Naive thymus-derived CD8-positive, alpha-beta T cell (primary cell): ENCODE results near the gene XYLT1. TPM values are rescaled to one million over a fixed set of nuclear protein-coding genes. Genes with fewer than 3 reads are reported as not detected.

Source experiments
- ATAC-seq, 2 donors: fragments of 150-1000 bp; cut with Tn5 transposase in 1 of 2; sonication (Bioruptor Pico), chemical (Tn5 transposase) in 1 of 2; 1 replicate in 1 of 2; 2 replicates in 1 of 2; pipeline ENCODE4 v1.10.0; 2021; ENCODE audit warnings: mild to moderate bottlenecking in 2 of 2, moderate library complexity in 2 of 2
- POLR2A ChIA-PET: fragments of 350-600 bp; sonication (Branson Sonifier 250); formaldehyde crosslinking; loops from one replicate; lab custom pipeline; 2021; ENCODE audit warnings: antibody characterized with exemption; lab: Charles Lee
- DNase-seq, 10 donors: peaks; one replicate each; pipeline versions ENCODE4 v3.0.0 to v3.0.0-alpha.2; 2020 to 2022
- H3K27ac Mint-ChIP-seq, 10 donors: one replicate each; pipeline ENCODE4 v1.8.0; 2020 to 2022; ENCODE audit warnings: mild to moderate bottlenecking in 10 of 10, mixed read lengths in 10 of 10, moderate library complexity in 4 of 10, inconsistent platforms in 1 of 10
- H3K27me3 Mint-ChIP-seq, 5 donors: one replicate each; pipeline ENCODE4 v1.8.0; 2021 to 2022; ENCODE audit warnings: mixed read lengths in 5 of 5
- H3K36me3 Mint-ChIP-seq, 3 donors: one replicate each; pipeline ENCODE4 v1.8.0; 2020 to 2022; ENCODE audit warnings: mixed read lengths in 3 of 3, mild to moderate bottlenecking in 2 of 3, inconsistent platforms in 1 of 3
- H3K4me1 Mint-ChIP-seq, 4 donors: one replicate each; pipeline ENCODE4 v1.8.0; 2021 to 2022; ENCODE audit warnings: mixed read lengths in 4 of 4
- H3K4me3 Mint-ChIP-seq, 10 donors: one replicate each; pipeline ENCODE4 v1.8.0; 2020 to 2022; ENCODE audit warnings: mild to moderate bottlenecking in 10 of 10, mixed read lengths in 10 of 10, moderate library complexity in 6 of 10, inconsistent platforms in 1 of 10
- H3K9me3 Mint-ChIP-seq, 9 donors: one replicate each; pipeline ENCODE4 v1.8.0; 2020 to 2022; ENCODE audit warnings: mixed read lengths in 9 of 9, mild to moderate bottlenecking in 3 of 9, inconsistent platforms in 1 of 9, moderate library complexity in 1 of 9
- polyA plus RNA-seq, 3 donors: library from polyadenylated mRNA; unstranded; fragments of 300-500 nt; fragmentation: Illumina TruSeq; gene quantifications; one replicate each; pipeline ENCODE4 v1.2.3, GENCODE V29; 2021
- total RNA-seq, 8 experiments: library from RNA in 2 of 8; stranded (reverse) in 2 of 8; gene quantifications; one replicate each; pipeline ENCODE4 v1.2.3 and lab custom pipeline; 2021 to 2026

XYLT1 gene
- total and polyA plus RNA-seq, 5 experiments from 2014 or later, result 0.44 to 50.7 (median 1.4) TPM

DNA sequence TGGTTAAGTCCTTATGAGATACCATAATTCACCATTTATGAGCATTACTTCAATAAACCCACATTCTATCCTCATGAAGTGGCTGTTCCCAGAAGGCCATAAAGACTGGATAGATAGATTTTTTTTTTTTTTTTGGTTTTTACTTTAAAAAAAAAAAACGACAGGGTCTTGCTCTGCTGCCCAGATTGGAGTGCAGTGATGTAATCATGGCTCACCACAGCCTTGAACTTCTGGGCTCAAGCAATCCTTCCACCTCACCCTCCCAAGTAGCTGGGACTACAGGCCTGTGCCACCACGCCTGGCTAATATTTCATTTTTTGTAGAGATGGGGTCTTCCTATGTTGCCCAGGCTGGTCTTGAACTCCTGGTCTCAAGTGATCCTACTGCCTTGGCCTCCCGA is 102.3 kb downstream of the XYLT1 start:
- POLR2A ChIA-PET, result interaction anchor here (0.7 to 5.9 kb wide), 13 partner anchors 9 to 100 kb away, joined by 3 to 55 read pairs (median 9); partner anchors contain the start of gene XYLT1
- H3K36me3 Mint-ChIP-seq, result no peaks in the 10 kb centered on the region
- H3K27ac Mint-ChIP-seq, result peak overlapping the region; percentile 94 to 100 (median 99)
- H3K4me1 Mint-ChIP-seq, result peaks cover 48 to 98% (median 92%) of the 10 kb centered on the region in 4 donors
- ATAC-seq (no peak), DNase-seq (no peak)
- H3K4me3 Mint-ChIP-seq, result peak overlapping the region; percentile 83 to 97 (median 92)
- H3K27me3 Mint-ChIP-seq, result peaks cover 0 to 3% (median 0%) of the 10 kb centered on the region in 5 donors
- H3K9me3 Mint-ChIP-seq, result peaks cover 0 to 4% (median 0%) of the 10 kb centered on the region in 9 donors

DNA sequence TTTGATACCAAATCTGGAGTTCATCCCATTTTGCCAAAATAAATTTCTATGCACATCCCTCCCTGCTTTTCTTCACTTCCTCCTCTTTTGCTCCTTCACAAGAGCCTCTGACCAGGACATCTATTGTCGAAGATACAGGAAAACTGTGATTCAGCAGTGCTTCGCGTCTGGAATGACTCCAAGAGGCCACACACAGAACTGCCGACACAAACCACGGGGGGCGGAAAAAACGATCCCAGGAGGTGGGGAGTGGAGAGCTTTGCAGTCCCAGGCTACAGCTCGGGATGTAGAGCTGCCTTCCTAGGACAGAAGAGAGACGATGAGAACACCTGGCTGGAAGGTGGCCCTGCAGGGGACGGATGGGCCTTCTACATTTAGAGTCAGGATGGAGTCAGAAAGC is 102.8 kb downstream of the XYLT1 start:
- DNase-seq, result no peak
- POLR2A ChIA-PET, result interaction anchor here (0.8 to 5.9 kb wide), 12 partner anchors 9 to 101 kb away, joined by 3 to 55 read pairs (median 8); partner anchors contain the start of gene XYLT1
- ATAC-seq, result no peak

DNA sequence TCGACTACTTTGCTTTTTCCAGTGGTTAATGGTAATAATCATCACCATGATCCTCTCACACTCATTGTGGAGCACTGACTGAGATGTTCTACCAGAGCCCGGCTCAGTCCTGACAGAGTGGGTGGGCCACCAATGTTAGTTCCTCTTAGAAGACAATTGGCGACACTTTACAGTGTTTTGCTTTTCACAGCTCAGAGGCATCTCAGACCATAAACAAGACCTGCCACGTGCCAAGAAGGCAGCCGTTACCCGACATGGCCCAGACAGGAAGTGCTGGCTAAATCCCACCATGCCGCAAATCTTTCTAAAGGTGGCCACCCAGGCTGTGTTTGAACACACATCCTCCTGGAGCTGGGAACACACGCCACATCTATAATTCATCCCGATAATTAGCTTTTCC is 103.7 kb downstream of the XYLT1 start:
- POLR2A ChIA-PET, result interaction anchor here (0.8 to 5.9 kb wide), 10 partner anchors 9 to 102 kb away, joined by 3 to 40 read pairs (median 4); partner anchors contain the start of gene XYLT1
- Mint-ChIP-seq H3K4me3 (peak overlapping the region in 9 of 10 donors; percentile 69 to 92 (median 74)), H3K27me3 (peaks cover 0 to 3% (median 0%) of the 10 kb centered on the region in 5 donors), H3K36me3 (no peaks in the 10 kb centered on the region), H3K4me1 (peaks cover 55 to 100% (median 97%) of the 10 kb centered on the region in 4 donors), H3K9me3 (peaks cover 0 to 4% (median 0%) of the 10 kb centered on the region in 9 donors), H3K27ac (peak overlapping the region; percentile 94 to 100 (median 99))
- DNase-seq, result peak in 4 of 10 donors; percentile 33 to 73 (median 45)
- ATAC-seq, result no peak

More for the DNA sequence above, 102.8 kb downstream of the XYLT1 start:
- H3K4me1 Mint-ChIP-seq, result peaks cover 50 to 100% (median 95%) of the 10 kb centered on the region in 4 donors
- H3K36me3 Mint-ChIP-seq, result no peaks in the 10 kb centered on the region
- H3K27me3 Mint-ChIP-seq, result peaks cover 0 to 3% (median 0%) of the 10 kb centered on the region in 5 donors
- peak overlapping the region; percentile 94 to 100 (median 99) for H3K27ac Mint-ChIP-seq
- H3K9me3 Mint-ChIP-seq, result peaks cover 0 to 4% (median 0%) of the 10 kb centered on the region in 9 donors
- peak overlapping the region; percentile 36 to 92 (median 70) for H3K4me3 Mint-ChIP-seq

DNA sequence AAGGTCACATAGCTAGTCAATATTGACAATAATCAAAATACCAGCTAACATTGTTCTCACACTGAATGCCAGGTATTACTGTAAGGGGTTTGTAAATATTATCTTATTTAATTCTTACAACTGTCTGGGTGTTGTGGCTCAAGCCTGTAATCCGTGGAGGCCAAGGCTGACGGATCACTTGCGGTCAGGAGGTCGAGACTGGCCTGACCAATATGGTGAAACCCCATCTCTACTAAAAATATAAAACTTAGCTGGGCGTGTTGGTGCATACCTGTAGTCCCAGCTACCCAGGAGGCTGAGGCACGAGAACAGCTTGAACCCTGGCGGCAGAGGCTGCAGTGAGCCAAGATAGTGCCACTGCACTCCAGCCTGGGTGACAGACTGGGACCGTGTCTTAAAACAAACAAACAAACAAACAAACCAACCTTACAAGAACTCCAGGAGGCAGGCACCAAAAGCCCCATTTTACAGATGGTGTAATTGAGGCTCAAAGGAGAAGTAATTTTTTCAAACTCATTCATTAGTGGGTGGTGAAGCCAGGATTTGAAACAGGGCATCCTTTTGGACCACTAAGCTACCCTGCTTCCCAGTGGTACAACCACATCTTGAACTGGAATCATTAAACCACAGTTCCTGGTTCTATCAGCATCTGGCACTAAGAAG is 104.3 kb downstream of the XYLT1 start:
- H3K9me3 Mint-ChIP-seq, result peaks cover 0 to 4% (median 0%) of the 10 kb centered on the region in 9 donors
- H3K36me3 Mint-ChIP-seq, result no peaks in the 10 kb centered on the region
- H3K27me3 Mint-ChIP-seq, result peaks cover 0 to 3% (median 0%) of the 10 kb centered on the region in 5 donors
- POLR2A ChIA-PET, result interaction anchor here (0.7 to 5.9 kb wide), 11 partner anchors 8 to 102 kb away, joined by 3 to 40 read pairs (median 4); partner anchors contain the start of gene XYLT1
- peaks cover 49 to 100% (median 97%) of the 10 kb centered on the region in 4 donors for H3K4me1 Mint-ChIP-seq
- H3K4me3 Mint-ChIP-seq, result peak overlapping the region in 8 of 10 donors; percentile 12 to 92 (median 76)
- DNase-seq (no peak), ATAC-seq (no peak)
- peak overlapping the region; percentile 94 to 100 (median 99) for H3K27ac Mint-ChIP-seq

GRCh38 chr16:17365591-17366298 is 105.0 kb downstream of the XYLT1 start:
- POLR2A ChIA-PET, result interaction anchor here (0.6 to 5.9 kb wide), 6 partner anchors 18 to 219 kb away, joined by 3 to 40 read pairs (median 5); partner anchors contain the start of gene XYLT1
- H3K4me1 Mint-ChIP-seq, result peaks cover 50 to 100% (median 97%) of the 10 kb centered on the region in 4 donors
- peak overlapping the region in 9 of 10 donors; percentile 32 to 85 (median 78) for H3K4me3 Mint-ChIP-seq
- peaks cover 0 to 3% (median 0%) of the 10 kb centered on the region in 5 donors for H3K27me3 Mint-ChIP-seq
- ATAC-seq (no peak), DNase-seq (no peak)
- H3K36me3 Mint-ChIP-seq, result no peaks in the 10 kb centered on the region
- peak overlapping the region; percentile 94 to 100 (median 99) for H3K27ac Mint-ChIP-seq
- H3K9me3 Mint-ChIP-seq, result peaks cover 0 to 4% (median 0%) of the 10 kb centered on the region in 9 donors

GRCh38 chr16:17365211-17365541 is 105.6 kb downstream of the XYLT1 start:
- Mint-ChIP-seq H3K4me3 (peak overlapping the region; percentile 15 to 85 (median 79)), H3K9me3 (peaks cover 0 to 4% (median 0%) of the 10 kb centered on the region in 9 donors), H3K4me1 (peaks cover 51 to 100% (median 97%) of the 10 kb centered on the region in 4 donors), H3K27me3 (peaks cover 0 to 3% (median 0%) of the 10 kb centered on the region in 5 donors), H3K36me3 (no peaks in the 10 kb centered on the region), H3K27ac (peak overlapping the region; percentile 94 to 100 (median 99))
- DNase-seq (no peak), ATAC-seq (no peak)
- POLR2A ChIA-PET, result interaction anchor here (1.8 to 2.1 kb wide), 2 partner anchors 19 to 51 kb away, joined by 4 to 7 read pairs; no protein-coding TSS in a partner anchor

DNA sequence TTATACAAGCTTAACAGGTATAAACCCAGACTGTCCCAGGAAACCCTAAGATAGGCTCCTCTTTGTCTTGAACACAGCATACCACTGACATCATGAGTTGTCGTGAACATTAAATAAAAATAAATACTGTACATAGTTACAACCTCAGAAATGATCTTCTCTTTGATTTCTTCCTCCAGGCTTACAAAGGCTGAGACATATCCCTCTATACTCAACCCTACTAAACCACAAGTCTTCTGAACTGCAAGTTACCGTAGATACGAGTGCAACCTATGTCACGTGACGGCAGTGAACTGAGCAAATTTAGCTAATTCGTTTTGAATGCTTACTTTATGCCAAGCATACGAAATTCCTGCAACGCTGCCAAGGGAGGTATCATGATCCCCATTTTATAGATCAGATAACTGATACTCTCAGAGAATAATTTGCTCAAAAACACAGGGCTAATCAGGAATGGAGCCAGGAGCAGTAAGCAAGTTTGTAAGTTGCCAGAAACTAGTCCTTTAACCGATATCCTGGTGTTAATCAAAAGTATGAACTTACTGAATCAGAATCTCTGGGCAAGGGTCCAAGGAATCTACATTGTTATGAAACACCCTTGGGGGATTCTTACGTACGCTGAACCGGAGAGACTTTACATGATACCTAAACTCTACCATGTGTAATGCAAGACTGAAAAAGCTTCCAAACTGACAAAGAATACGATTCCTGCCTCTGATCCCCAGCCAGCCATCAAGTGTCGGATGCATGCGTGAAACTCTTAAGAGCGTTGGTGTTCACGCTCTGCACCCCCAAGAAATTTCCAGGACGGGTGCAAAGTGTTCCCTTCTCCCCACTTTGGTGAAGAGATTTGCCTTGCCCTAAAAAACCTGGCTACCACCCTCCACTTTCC is 106.2 kb downstream of the XYLT1 start:
- DNase-seq, result peak in 9 of 10 donors; percentile 20 to 94 (median 82)
- Mint-ChIP-seq H3K27me3 (peaks cover 0 to 3% (median 0%) of the 10 kb centered on the region in 5 donors), H3K9me3 (peaks cover 0 to 4% (median 0%) of the 10 kb centered on the region in 9 donors), H3K36me3 (no peaks in the 10 kb centered on the region), H3K4me3 (peak overlapping the region; percentile 54 to 85 (median 80)), H3K27ac (peak overlapping the region; percentile 94 to 100 (median 99)), H3K4me1 (peaks cover 45 to 100% (median 97%) of the 10 kb centered on the region in 4 donors)
- peak; percentile 74 to 86 for ATAC-seq
- POLR2A ChIA-PET, result interaction anchor here (0.6 to 2.1 kb wide), 8 partner anchors 10 to 172 kb away, joined by 3 to 7 read pairs (median 4); no protein-coding TSS in a partner anchor

DNA sequence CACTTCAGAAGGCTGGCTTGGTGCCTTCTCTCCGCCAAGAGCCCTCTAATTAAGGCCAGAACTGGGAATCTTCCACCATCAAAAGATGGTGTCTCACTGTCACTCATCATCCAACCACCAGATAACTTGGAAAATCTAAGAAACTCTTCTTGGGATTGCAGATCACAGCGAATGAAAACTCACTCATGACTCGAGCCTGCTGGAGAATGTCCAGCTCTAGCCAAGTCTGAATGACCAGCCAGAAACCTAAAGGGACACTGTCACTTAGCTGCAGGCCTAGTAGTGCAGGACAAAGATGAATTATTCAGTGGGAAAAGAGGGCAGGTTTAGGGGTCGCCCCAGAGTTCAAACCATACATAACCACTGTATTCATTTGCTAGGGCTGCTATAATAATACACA is 107.8 kb downstream of the XYLT1 start:
- no peaks in the 10 kb centered on the region for H3K36me3 Mint-ChIP-seq
- ATAC-seq (no peak), DNase-seq (no peak)
- H3K27ac Mint-ChIP-seq, result peak overlapping the region; percentile 94 to 100 (median 99)
- no peaks in the 10 kb centered on the region for H3K27me3 Mint-ChIP-seq
- H3K9me3 Mint-ChIP-seq, result peaks cover 0 to 4% (median 0%) of the 10 kb centered on the region in 9 donors
- H3K4me1 Mint-ChIP-seq, result peaks cover 46 to 98% (median 96%) of the 10 kb centered on the region in 4 donors
- POLR2A ChIA-PET, result interaction anchor here (1.4 kb wide), 1 partner anchor 9 kb away, joined by 3 read pairs; no protein-coding TSS in a partner anchor
- peak overlapping the region in 8 of 10 donors; percentile 11 to 80 (median 60) for H3K4me3 Mint-ChIP-seq

GRCh38 chr16:17362183-17362582 is 108.6 kb downstream of the XYLT1 start:
- H3K36me3 Mint-ChIP-seq, result peaks cover 0 to 2% (median under 1%) of the 10 kb centered on the region in 3 donors
- DNase-seq, result no peak
- H3K4me1 Mint-ChIP-seq, result peaks cover 44 to 98% (median 95%) of the 10 kb centered on the region in 4 donors
- H3K9me3 Mint-ChIP-seq, result peaks cover 0 to 3% (median 0%) of the 10 kb centered on the region in 9 donors
- H3K4me3 Mint-ChIP-seq, result peak overlapping the region in 7 of 10 donors; percentile 39 to 80 (median 58)
- POLR2A ChIA-PET, result no interaction called here
- peak overlapping the region; percentile 94 to 100 (median 99) for H3K27ac Mint-ChIP-seq
- no peaks in the 10 kb centered on the region for H3K27me3 Mint-ChIP-seq
- no peak for ATAC-seq

DNA sequence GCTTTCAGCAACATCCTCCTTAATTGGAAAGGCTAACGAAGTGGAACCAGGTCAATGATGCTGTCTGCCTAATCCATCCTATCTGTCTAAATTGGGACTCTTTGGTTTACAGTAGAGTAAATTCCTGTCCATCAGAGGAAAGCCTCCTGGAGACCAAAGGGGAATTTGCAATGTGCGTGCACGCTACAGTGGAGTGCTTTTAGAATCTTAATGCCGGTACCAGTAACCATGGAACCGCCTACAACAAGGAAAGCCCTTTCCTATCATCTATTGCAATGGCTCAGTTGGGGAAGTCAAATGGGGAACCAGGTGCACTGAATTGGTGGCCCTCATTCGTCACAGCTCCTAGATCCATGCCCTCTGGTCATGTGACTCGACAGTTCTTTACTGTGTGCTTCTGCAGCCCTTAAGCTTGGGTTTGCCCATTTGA is 110.1 kb downstream of the XYLT1 start:
- Mint-ChIP-seq H3K27me3 (no peaks in the 10 kb centered on the region), H3K36me3 (peaks cover 0 to 3% (median 2%) of the 10 kb centered on the region in 3 donors), H3K4me1 (peaks cover 37 to 90% (median 86%) of the 10 kb centered on the region in 4 donors), H3K9me3 (no peaks in the 10 kb centered on the region), H3K27ac (peak overlapping the region; percentile 60 to 100 (median 97)), H3K4me3 (peak overlapping the region in 6 of 10 donors; percentile 5 to 58 (median 42))
- POLR2A ChIA-PET, result interaction anchor here (1.3 to 5.3 kb wide), 3 partner anchors 10 to 88 kb away, joined by 3 to 55 read pairs (median 6); no protein-coding TSS in a partner anchor
- no peak for ATAC-seq
- DNase-seq, result no peak
